Spleen (tissue), 11 donors: Measurements from ENCODE around the gene HMGCLL1. TPM values are rescaled to one million over a fixed set of nuclear protein-coding genes. Genes with fewer than 3 reads are reported as not detected.

Source experiments
- DNase-seq: peaks from one replicate; pipeline ENCODE4 v3.0.0-alpha.2; 2020
- H3K27ac ChIP-seq, 8 donors: fragments of 200-600 bp; sonication (generic) in 7 of 8; 1 replicate in 4 of 8; 2 replicates in 4 of 8; pipeline versions ENCODE4 v1.5.0 to v1.8.0; 2016 to 2021; ENCODE audit warnings: inconsistent platforms in 4 of 8, mild to moderate bottlenecking in 4 of 8, moderate library complexity in 1 of 8
- H3K27me3 ChIP-seq, 7 donors: fragments of 200-600 bp; sonication (generic) in 6 of 7; replicated peaks in 1 of 7; 1 replicate in 4 of 7; 2 replicates in 3 of 7; pipeline versions ENCODE4 v1.5.0 to v1.8.0; 2016 to 2021; ENCODE audit warnings: inconsistent platforms in 3 of 7, mild to moderate bottlenecking in 1 of 7
- H3K36me3 ChIP-seq, 6 donors: fragments of 200-600 bp; sonication (generic) in 5 of 6; 1 replicate in 4 of 6; 2 replicates in 2 of 6; pipeline versions ENCODE4 v1.5.0 to v1.8.0; 2016 to 2021; ENCODE audit warnings: inconsistent platforms in 2 of 6
- H3K4me1 ChIP-seq, 6 donors: fragments of 200-600 bp; sonication (generic) in 5 of 6; 1 replicate in 3 of 6; 2 replicates in 3 of 6; pipeline versions ENCODE4 v1.5.0 to v1.8.0; 2016 to 2021; ENCODE audit warnings: inconsistent platforms in 3 of 6
- H3K4me3 ChIP-seq, 8 donors: fragments of 200-600 bp; sonication (generic) in 7 of 8; 1 replicate in 4 of 8; 2 replicates in 4 of 8; pipeline versions ENCODE4 v1.5.0 to v1.8.0; 2016 to 2021; ENCODE audit warnings: inconsistent platforms in 4 of 8, mild to moderate bottlenecking in 4 of 8, moderate library complexity in 2 of 8
- H3K9me3 ChIP-seq, 8 donors: fragments of 200-600 bp; sonication (generic) in 7 of 8; 1 replicate in 4 of 8; 2 replicates in 4 of 8; pipeline versions ENCODE4 v1.5.0 to v1.8.0; 2016 to 2021; ENCODE audit warnings: inconsistent platforms in 4 of 8
- CTCF ChIP-seq, 11 experiments: fragments of 200-600 bp in 7 of 11; fragments of 450-650 bp in 4 of 11; sonication (generic) in 4 of 11; IDR thresholded peaks in 8 of 11; conservative IDR thresholded peaks in 3 of 11; 1 replicate in 7 of 11; 2 replicates in 4 of 11; pipeline versions ENCODE4 v1.4.0 to v1.8.0; 2016 to 2021; ENCODE audit warnings: antibody characterized with exemption in 11 of 11, inconsistent platforms in 4 of 11, mild to moderate bottlenecking in 1 of 11
- POLR2A ChIP-seq, 3 donors: fragments of 450-650 bp; IDR thresholded peaks; one replicate each; pipeline ENCODE4 v1.5.1; 2017; ENCODE audit warnings: antibody characterized with exemption in 3 of 3, mild to moderate bottlenecking in 1 of 3
- POLR2AphosphoS5 ChIP-seq, 3 donors: sonication (generic); formaldehyde crosslinking; IDR thresholded peaks; one replicate each; pipeline ENCODE4 v1.5.1; 2017; ENCODE audit warnings: antibody characterized with exemption in 3 of 3
- WGBS, 5 donors: extraction: QIAGEN DNeasy Blood & Tissue Kit in 3 of 5; methylation state at CpG; one replicate each; pipeline versions ENCODE4 v1.1.5 to v1.1.7; 2013 to 2018; 5-methylcytosine and 5-hydroxymethylcytosine counted together
- intact Hi-C: fragments of 100-400 bp; cut with DNase I; formaldehyde crosslinking; loops from one replicate; pipeline ENCODE4 v1.15.0; 2023; ENCODE audit warnings: low total_unique reads
- polyA plus RNA-seq, 3 donors: library from polyadenylated mRNA; stranded (reverse); fragments of 200-250 nt; gene quantifications; one replicate each; pipeline ENCODE4 v1.2.1, GENCODE V29; 2013
- total RNA-seq, 7 donors: library from RNA; depleted of rRNA in 3 of 7; stranded (reverse); fragments of >200 nt in 3 of 7; fragmentation: NEBNext Ultra II Directional in 4 of 7; extraction: Animal tissue kit (Norgen Biotek cat#: 25700) in 4 of 7; gene quantifications; one replicate each; pipeline versions ENCODE4 v1.1.0 to v1.2.1, GENCODE V29; 2016 to 2021
- donor health status: healthy with polysubstance abuse.
- donor health status: DM: no; HTN: no; CAD: no; lungs with moderate emphysema.
- donor health status: DM: no; HTN: no; CAD: no.
- donor health status: Bipolar disorder and iron deficiency.
- donor health status: healthy.
- donor health status: DM: no; HTN: no; CAD: no.
- donor health status: DM: yes; HTN: yes; CAD: no.

HMGCLL1 gene
- total and polyA plus RNA-seq, 10 donors, result 0.39 TPM; not detected in 9

- H3K4me1 ChIP-seq, result no peaks in the 10 kb centered on the region
- H3K4me3 ChIP-seq, result no peak overlapping the region
- no peak overlapping the region for H3K27ac ChIP-seq
- DNase-seq, result no peak
- H3K36me3 ChIP-seq, result no peaks in the 10 kb centered on the region
- no peaks in the 10 kb centered on the region for H3K9me3 ChIP-seq
- intact Hi-C loops, result no loop called here
- TF ChIP-seq POLR2A (IDR thresholded peaks at IDR 0.05) (no peak), CTCF (IDR thresholded peaks at IDR 0.05 in 8 of 11, conservative IDR thresholded peaks at IDR 0.05 in 3 of 11) (no peak), POLR2AphosphoS5 (IDR thresholded peaks at IDR 0.05) (no peak)
- H3K27me3 ChIP-seq, result no peaks in the 10 kb centered on the region
- 87 to 93% (median 88%) methylated on average over 5 of the region's 5 CpGs for WGBS, 5 donors
These were observed 67.7 kb downstream of the HMGCLL1 start for GRCh38 chr6:55511122-55511800.

GRCh38 chr6:55499591-55499990 lies 79.4 kb downstream of the HMGCLL1 start:
- Histone ChIP-seq H3K27me3 (no peaks in the 10 kb centered on the region), H3K27ac (no peak overlapping the region), H3K36me3 (no peaks in the 10 kb centered on the region), H3K4me1 (no peaks in the 10 kb centered on the region), H3K4me3 (no peak overlapping the region), H3K9me3 (peaks cover 0 to 3% (median 0%) of the 10 kb centered on the region in 8 donors)
- no peak for DNase-seq
- intact Hi-C loops, result no loop called here
- TF ChIP-seq POLR2AphosphoS5 (IDR thresholded peaks at IDR 0.05) (no peak), CTCF (IDR thresholded peaks at IDR 0.05 in 8 of 11, conservative IDR thresholded peaks at IDR 0.05 in 3 of 11) (no peak), POLR2A (IDR thresholded peaks at IDR 0.05) (no peak)

GRCh38 chr6:55497694-55498093 lies 81.3 kb downstream of the HMGCLL1 start:
- Histone ChIP-seq H3K27me3 (no peaks in the 10 kb centered on the region), H3K4me3 (no peak overlapping the region), H3K27ac (no peak overlapping the region), H3K4me1 (no peaks in the 10 kb centered on the region), H3K9me3 (no peaks in the 10 kb centered on the region), H3K36me3 (no peaks in the 10 kb centered on the region)
- DNase-seq, result no peak
- no peak for TF ChIP-seq CTCF (IDR thresholded peaks at IDR 0.05 in 8 of 11, conservative IDR thresholded peaks at IDR 0.05 in 3 of 11)
- TF ChIP-seq POLR2A (IDR thresholded peaks at IDR 0.05), result no peak
- no peak for TF ChIP-seq POLR2AphosphoS5 (IDR thresholded peaks at IDR 0.05)
- WGBS, 5 donors, result 75 to 81% (median 76%) methylated on average over 3 of the region's 3 CpGs
- intact Hi-C loops, result no loop called here

GRCh38 chr6:55496201-55496600 lies 82.8 kb downstream of the HMGCLL1 start:
- H3K27me3 ChIP-seq, result no peaks in the 10 kb centered on the region
- no peaks in the 10 kb centered on the region for H3K4me1 ChIP-seq
- no peak overlapping the region for H3K27ac ChIP-seq
- H3K4me3 ChIP-seq, result no peak overlapping the region
- no peak for DNase-seq
- no peaks in the 10 kb centered on the region for H3K36me3 ChIP-seq
- intact Hi-C loops, result no loop called here
- TF ChIP-seq POLR2A (IDR thresholded peaks at IDR 0.05), result no peak
- no peak for TF ChIP-seq CTCF (IDR thresholded peaks at IDR 0.05 in 8 of 11, conservative IDR thresholded peaks at IDR 0.05 in 3 of 11)
- TF ChIP-seq POLR2AphosphoS5 (IDR thresholded peaks at IDR 0.05), result no peak
- WGBS, 5 donors, result 82 to 100% (median 97%) methylated on average over 1 of the region's 1 CpG
- H3K9me3 ChIP-seq, result no peaks in the 10 kb centered on the region
